Caco-2 (cell line): ENCODE data around the gene CDH13. TPM values are rescaled to one million over a fixed set of nuclear protein-coding genes. Genes with fewer than 3 reads are reported as not detected.

Experiments
- BruUV-seq: library from RNA; stranded (reverse); fragments of 400-500 nt; replicated peaks from 2 replicates; lab custom pipeline; 2021; lab: Mats Ljungman, UMichigan
- CTCF ChIA-PET: fragments of 300-600 bp; sonication (Branson Sonifier 250); formaldehyde crosslinking; loops from one replicate; lab custom pipeline; 2022; ENCODE audit warnings: antibody characterized with exemption; lab: Charles Lee
- POLR2A ChIA-PET: fragments of 300-600 bp; sonication (Branson Sonifier 250); formaldehyde crosslinking; loops from one replicate; lab custom pipeline; 2022; ENCODE audit warnings: antibody characterized with exemption; lab: Charles Lee
- DNase-seq, 2 experiments: peaks; one replicate each; pipeline versions ENCODE4 v3.0.0 to v3.0.0-alpha.2; 2020 to 2022
- H3K27me3 ChIP-seq: replicated peaks from 2 replicates; pipeline ENCODE4 v1.6.0; 2011; ENCODE audit warnings: low read length; ENCODE audit not compliant: control insufficient read depth, insufficient read depth
- H3K36me3 ChIP-seq: 2 replicates; pipeline ENCODE4 v1.5.1; 2011; ENCODE audit warnings: low read length; ENCODE audit not compliant: control insufficient read depth, insufficient read depth
- H3K4me1 ChIP-seq: fragments of 250-450 bp; sonication (Bioruptor Pico); 2 replicates; pipeline ENCODE4 v1.5.1; 2020; ENCODE audit warnings: mild to moderate bottlenecking
- H3K4me3 ChIP-seq: 2 replicates; pipeline ENCODE4 v1.5.1; 2011; ENCODE audit warnings: low read depth, mild to moderate bottlenecking, control low read depth, low read length
- H3K9me3 ChIP-seq: fragments of 250-450 bp; sonication (Bioruptor Pico); 2 replicates; pipeline ENCODE4 v1.5.1; 2020; ENCODE audit warnings: mild to moderate bottlenecking, moderate library complexity
- H3K27ac Mint-ChIP-seq: one replicate; pipeline ENCODE4 v1.8.0; 2022; ENCODE audit warnings: mixed read lengths; ENCODE audit not compliant: unreplicated experiment
- H3K27me3 Mint-ChIP-seq: one replicate; pipeline ENCODE4 v1.8.0; 2022; ENCODE audit warnings: mixed read lengths; ENCODE audit not compliant: insufficient read depth, unreplicated experiment
- H3K36me3 Mint-ChIP-seq: one replicate; pipeline ENCODE4 v1.8.0; 2022; ENCODE audit warnings: mild to moderate bottlenecking, mixed read lengths; ENCODE audit not compliant: insufficient read depth, unreplicated experiment
- H3K4me1 Mint-ChIP-seq: one replicate; pipeline ENCODE4 v1.8.0; 2022; ENCODE audit warnings: low read depth, mixed read lengths; ENCODE audit not compliant: unreplicated experiment
- H3K4me3 Mint-ChIP-seq: one replicate; pipeline ENCODE4 v1.8.0; 2022; ENCODE audit warnings: mild to moderate bottlenecking, moderate library complexity, mixed read lengths; ENCODE audit not compliant: unreplicated experiment
- H3K9me3 Mint-ChIP-seq: one replicate; pipeline ENCODE4 v1.8.0; 2022; ENCODE audit warnings: mixed read lengths; ENCODE audit not compliant: unreplicated experiment
- intact Hi-C: fragments of 100-400 bp; cut with micrococcal nuclease; formaldehyde crosslinking; loops from one replicate; pipeline ENCODE4 v1.10.0; 2022; ENCODE audit not compliant: unreplicated experiment
- total RNA-seq: library from RNA; stranded (reverse); gene quantifications from 2 replicates; pipeline ENCODE4 v1.2.3, GENCODE V29; 2022
- TF ChIP-seq, protein P1 (sequence below), 2 experiments: fragments of 200-600 bp in 1 of 2; IDR thresholded peaks; 1 replicate in 1 of 2; 2 replicates in 1 of 2; pipeline versions ENCODE4 v1.5.1 to v1.8.0; 2011 to 2022; ENCODE audit warnings: antibody characterized with exemption in 1 of 2, control low read depth in 1 of 2, inconsistent platforms in 1 of 2, low read depth in 1 of 2, low read length in 1 of 2, mild to moderate bottlenecking in 1 of 2, moderate library complexity in 1 of 2; ENCODE audit not compliant: insufficient read depth in 1 of 2, severe bottlenecking in 1 of 2, unreplicated experiment in 1 of 2

CDH13 gene
- total RNA-seq, 1 experiment from 2014 or later = 2.2 TPM

DNA sequence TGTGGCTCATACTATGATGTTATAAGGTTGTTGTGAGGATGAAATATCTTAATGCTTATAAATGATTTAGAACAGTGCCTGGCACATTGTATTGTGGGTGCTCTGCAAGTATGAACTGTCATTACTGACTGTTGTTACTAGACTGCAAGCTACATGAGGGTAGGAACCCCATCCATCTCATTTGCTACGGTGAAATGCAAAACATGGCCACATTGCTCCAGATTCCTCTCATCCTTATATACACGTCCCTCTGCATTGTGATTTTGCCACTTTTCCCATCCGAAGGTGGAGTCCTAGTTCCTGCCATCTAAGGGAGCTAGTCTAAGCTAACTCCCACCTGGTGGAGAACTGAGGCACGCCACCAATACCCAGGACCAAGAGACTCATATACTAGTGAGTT lies 1210.8 kb downstream of the CDH13 start:
- Histone ChIP-seq H3K9me3 (0 out of 2 replicates have a peak, but pooled peaks cover 10% of the 10 kb centered on the region), H3K36me3 (no peaks in the 10 kb centered on the region), H3K27me3 (no peaks in the 10 kb centered on the region), H3K4me3 (no peak overlapping the region), H3K4me1 (no peaks in the 10 kb centered on the region; the same call in 1 of the 2 replicates)
- no peak overlapping the region for H3K4me3 Mint-ChIP-seq
- DNase-seq = no peak
- H3K36me3 Mint-ChIP-seq = no peaks in the 10 kb centered on the region
- no TSS peak for BruUV-seq
- H3K27ac Mint-ChIP-seq = no peak overlapping the region
- POLR2A ChIA-PET = no interaction called here
- peaks cover 15% of the 10 kb centered on the region for H3K9me3 Mint-ChIP-seq
- intact Hi-C loops = no loop called here
- peaks cover 2% of the 10 kb centered on the region for H3K27me3 Mint-ChIP-seq
- no peaks in the 10 kb centered on the region for H3K4me1 Mint-ChIP-seq
- CTCF ChIA-PET = no interaction called here
- TF ChIP-seq, protein P1, sequence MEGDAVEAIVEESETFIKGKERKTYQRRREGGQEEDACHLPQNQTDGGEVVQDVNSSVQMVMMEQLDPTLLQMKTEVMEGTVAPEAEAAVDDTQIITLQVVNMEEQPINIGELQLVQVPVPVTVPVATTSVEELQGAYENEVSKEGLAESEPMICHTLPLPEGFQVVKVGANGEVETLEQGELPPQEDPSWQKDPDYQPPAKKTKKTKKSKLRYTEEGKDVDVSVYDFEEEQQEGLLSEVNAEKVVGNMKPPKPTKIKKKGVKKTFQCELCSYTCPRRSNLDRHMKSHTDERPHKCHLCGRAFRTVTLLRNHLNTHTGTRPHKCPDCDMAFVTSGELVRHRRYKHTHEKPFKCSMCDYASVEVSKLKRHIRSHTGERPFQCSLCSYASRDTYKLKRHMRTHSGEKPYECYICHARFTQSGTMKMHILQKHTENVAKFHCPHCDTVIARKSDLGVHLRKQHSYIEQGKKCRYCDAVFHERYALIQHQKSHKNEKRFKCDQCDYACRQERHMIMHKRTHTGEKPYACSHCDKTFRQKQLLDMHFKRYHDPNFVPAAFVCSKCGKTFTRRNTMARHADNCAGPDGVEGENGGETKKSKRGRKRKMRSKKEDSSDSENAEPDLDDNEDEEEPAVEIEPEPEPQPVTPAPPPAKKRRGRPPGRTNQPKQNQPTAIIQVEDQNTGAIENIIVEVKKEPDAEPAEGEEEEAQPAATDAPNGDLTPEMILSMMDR (IDR thresholded peaks at IDR 0.05; ENCODE audit: insufficient read depth in 1 of 2, low read depth in 1 of 2, low read length in 1 of 2, severe bottlenecking in 1 of 2, unreplicated experiment in 1 of 2) = no peak

DNA sequence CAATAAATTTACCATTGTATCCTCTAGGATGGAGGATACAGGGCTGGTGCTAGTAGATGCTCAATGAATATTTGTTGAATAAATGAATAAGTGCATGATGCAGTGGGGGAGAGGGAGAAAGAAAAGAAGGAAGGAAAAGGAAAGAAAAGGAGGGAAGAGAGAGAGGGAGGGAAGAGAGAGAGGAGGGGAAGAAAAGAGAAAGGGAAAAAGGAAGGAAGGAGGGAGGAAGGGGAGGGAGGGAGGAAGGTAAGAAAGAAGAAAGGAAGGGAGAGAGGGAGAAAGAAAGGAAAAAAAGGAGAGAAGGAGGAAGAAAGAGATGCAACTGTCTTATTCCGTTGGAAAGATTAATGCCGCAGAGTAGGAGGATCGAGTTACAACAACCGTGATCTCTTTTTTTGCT lies 1211.4 kb downstream of the CDH13 start:
- H3K27ac Mint-ChIP-seq = no peak overlapping the region
- H3K4me1 Mint-ChIP-seq = no peaks in the 10 kb centered on the region
- intact Hi-C loops = no loop called here
- H3K4me3 ChIP-seq = no peak overlapping the region
- H3K36me3 Mint-ChIP-seq = no peaks in the 10 kb centered on the region
- H3K36me3 ChIP-seq = no peaks in the 10 kb centered on the region
- no peaks in the 10 kb centered on the region for H3K27me3 ChIP-seq
- ChIA-PET POLR2A (no interaction called here), CTCF (no interaction called here)
- BruUV-seq = no TSS peak
- TF ChIP-seq, protein P1 (IDR thresholded peaks at IDR 0.05; ENCODE audit: insufficient read depth in 1 of 2, low read depth in 1 of 2, low read length in 1 of 2, severe bottlenecking in 1 of 2, unreplicated experiment in 1 of 2) = no peak
- no peak for DNase-seq
- H3K4me3 Mint-ChIP-seq = no peak overlapping the region
- H3K4me1 ChIP-seq = no peaks in the 10 kb centered on the region; the same call in 1 of the 2 replicates
- peaks cover 2% of the 10 kb centered on the region for H3K27me3 Mint-ChIP-seq
- H3K9me3 ChIP-seq = 0 out of 2 replicates have a peak, but pooled peaks cover 10% of the 10 kb centered on the region
- peaks cover 15% of the 10 kb centered on the region for H3K9me3 Mint-ChIP-seq

DNA sequence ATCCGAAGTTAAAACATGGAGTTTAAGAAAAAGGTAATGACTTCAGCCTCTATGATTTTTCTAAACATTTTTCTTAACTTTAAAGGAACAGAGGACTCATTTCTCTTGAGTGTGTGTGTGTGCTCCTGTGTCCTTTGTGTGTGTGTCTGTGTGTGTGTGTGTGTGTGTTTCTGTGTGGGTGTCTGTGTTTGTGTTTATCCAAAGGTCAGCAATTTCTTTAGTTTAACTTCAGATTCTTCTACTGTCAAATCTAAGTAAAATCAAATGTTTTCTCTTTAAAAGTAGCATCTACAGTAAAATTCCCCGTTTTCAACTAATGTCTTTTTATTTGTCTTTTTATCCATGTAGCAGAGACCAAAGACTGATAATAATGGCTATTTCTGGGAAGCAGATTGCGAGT lies 1212.8 kb downstream of the CDH13 start:
- Histone ChIP-seq H3K4me3 (no peak overlapping the region), H3K36me3 (no peaks in the 10 kb centered on the region), H3K4me1 (no peaks in the 10 kb centered on the region), H3K9me3 (0 out of 2 replicates have a peak, but pooled peaks cover 10% of the 10 kb centered on the region), H3K27me3 (no peaks in the 10 kb centered on the region)
- TF ChIP-seq, protein P1 (IDR thresholded peaks at IDR 0.05; ENCODE audit: insufficient read depth in 1 of 2, low read depth in 1 of 2, low read length in 1 of 2, severe bottlenecking in 1 of 2, unreplicated experiment in 1 of 2) = no peak
- H3K9me3 Mint-ChIP-seq = peaks cover 15% of the 10 kb centered on the region
- POLR2A ChIA-PET = no interaction called here
- BruUV-seq = no TSS peak
- intact Hi-C loops = no loop called here
- H3K36me3 Mint-ChIP-seq = no peaks in the 10 kb centered on the region
- H3K4me1 Mint-ChIP-seq = no peaks in the 10 kb centered on the region
- no peak overlapping the region for H3K27ac Mint-ChIP-seq
- no peak overlapping the region for H3K4me3 Mint-ChIP-seq
- CTCF ChIA-PET = no interaction called here
- DNase-seq = no peak
- peaks cover 2% of the 10 kb centered on the region for H3K27me3 Mint-ChIP-seq
